CD4-positive, alpha-beta memory T cell (primary cell): ENCODE measurements around the gene SRMS. TPM values are rescaled to one million over a fixed set of nuclear protein-coding genes. Genes with fewer than 3 reads are reported as not detected.

ENCODE experiments used
- CTCF ChIA-PET: fragments of 350-600 bp; sonication (Branson Sonifier 250); formaldehyde crosslinking; loops from one replicate; lab custom pipeline; 2021; ENCODE audit warnings: inconsistent platforms; ENCODE audit not compliant: partially characterized antibody; lab: Charles Lee
- POLR2A ChIA-PET: fragments of 350-600 bp; sonication (Branson Sonifier 250); formaldehyde crosslinking; loops from one replicate; lab custom pipeline; 2021; ENCODE audit not compliant: partially characterized antibody; lab: Charles Lee
- DNase-seq, 5 donors: peaks; one replicate each; pipeline versions ENCODE4 v3.0.0 to v3.0.0-alpha.2; 2020 to 2022; ENCODE audit warnings: mixed read lengths in 1 of 5
- H3K27ac ChIP-seq: one replicate; pipeline ENCODE4 v1.7.0; 2013; ENCODE audit warnings: low read depth, low read length
- H3K27me3 ChIP-seq: 2 replicates; pipeline ENCODE4 v1.7.0; 2013; ENCODE audit warnings: mild to moderate bottlenecking, low read length, moderate library complexity; ENCODE audit not compliant: insufficient read depth
- H3K36me3 ChIP-seq: 2 replicates; pipeline ENCODE4 v1.7.0; 2013; ENCODE audit warnings: mild to moderate bottlenecking, low read length, moderate library complexity; ENCODE audit not compliant: insufficient read depth
- H3K4me1 ChIP-seq: 2 replicates; pipeline ENCODE4 v1.7.0; 2013; ENCODE audit warnings: mild to moderate bottlenecking, low read length, moderate library complexity; ENCODE audit not compliant: insufficient read depth
- H3K4me3 ChIP-seq, 2 donors: one replicate each; pipeline ENCODE4 v1.7.0; 2013; ENCODE audit warnings: low read length in 2 of 2, mild to moderate bottlenecking in 1 of 2
- H3K9me3 ChIP-seq, 2 donors: one replicate each; pipeline ENCODE4 v1.7.0; 2013; ENCODE audit warnings: low read length in 2 of 2, control low read depth in 1 of 2; ENCODE audit not compliant: control insufficient read depth in 1 of 2
- H3K27ac Mint-ChIP-seq, 7 donors: one replicate each; pipeline ENCODE4 v1.8.0; 2020 to 2021; ENCODE audit warnings: mixed read lengths in 7 of 7, mild to moderate bottlenecking in 6 of 7, inconsistent platforms in 3 of 7, moderate library complexity in 3 of 7
- H3K27me3 Mint-ChIP-seq, 2 donors: one replicate each; pipeline ENCODE4 v1.8.0; 2020 to 2021; ENCODE audit warnings: mixed read lengths in 2 of 2
- H3K36me3 Mint-ChIP-seq, 2 donors: one replicate each; pipeline ENCODE4 v1.8.0; 2020 to 2021; ENCODE audit warnings: mixed read lengths in 2 of 2, inconsistent platforms in 1 of 2, mild to moderate bottlenecking in 1 of 2
- H3K4me1 Mint-ChIP-seq, 4 donors: one replicate each; pipeline ENCODE4 v1.8.0; 2020 to 2021; ENCODE audit warnings: mixed read lengths in 4 of 4, mild to moderate bottlenecking in 1 of 4
- H3K4me3 Mint-ChIP-seq, 8 donors: one replicate each; pipeline ENCODE4 v1.8.0; 2020 to 2021; ENCODE audit warnings: mixed read lengths in 8 of 8, mild to moderate bottlenecking in 7 of 8, moderate library complexity in 6 of 8, inconsistent platforms in 3 of 8
- H3K9me3 Mint-ChIP-seq, 8 donors: one replicate each; pipeline ENCODE4 v1.8.0; 2020 to 2021; ENCODE audit warnings: mixed read lengths in 8 of 8, mild to moderate bottlenecking in 5 of 8, inconsistent platforms in 3 of 8, moderate library complexity in 1 of 8
- intact Hi-C: fragments of 100-400 bp; cut with micrococcal nuclease; formaldehyde crosslinking; loops from one replicate; pipeline ENCODE4 v1.15.1; 2023
- polyA plus RNA-seq, 2 donors: library from polyadenylated mRNA; unstranded; fragments of 300-500 nt; fragmentation: Illumina TruSeq; gene quantifications; one replicate each; pipeline ENCODE4 v1.2.3, GENCODE V29; 2021
- total RNA-seq, 2 experiments: library from RNA; stranded (reverse); gene quantifications; one replicate each; pipeline ENCODE4 v1.2.3, GENCODE V29; 2021

Gene SRMS
- total and polyA plus RNA-seq, 4 experiments from 2014 or later, result not detected

GRCh38 chr20:63494420-63495166 is 53.0 kb downstream of the SRMS start:
- peaks cover 17% of the 10 kb centered on the region for H3K4me1 ChIP-seq
- H3K27ac ChIP-seq, result no peak overlapping the region
- no peaks in the 10 kb centered on the region for H3K9me3 ChIP-seq
- ChIA-PET POLR2A (no interaction called here), CTCF (no interaction called here)
- H3K36me3 ChIP-seq, result no peaks in the 10 kb centered on the region
- DNase-seq, result no peak
- peaks cover 1 to 8% (median 3%) of the 10 kb centered on the region in 4 donors for H3K4me1 Mint-ChIP-seq
- H3K4me3 Mint-ChIP-seq, result no peak overlapping the region
- H3K9me3 Mint-ChIP-seq, result peaks cover 0 to 5% (median 0%) of the 10 kb centered on the region in 8 donors
- peaks cover 12% of the 10 kb centered on the region for H3K27me3 ChIP-seq
- H3K27me3 Mint-ChIP-seq, result peaks cover 9 to 11% of the 10 kb centered on the region in 2 donors
- intact Hi-C loops, result loop anchor here (5.0 kb wide), 1 partner anchor 697 kb away; the partner anchor contains the start of gene MRGBP
- no peak overlapping the region for H3K4me3 ChIP-seq
- H3K27ac Mint-ChIP-seq, result no peak overlapping the region
- no peaks in the 10 kb centered on the region for H3K36me3 Mint-ChIP-seq

- intact Hi-C loops, result no loop called here
- Mint-ChIP-seq H3K27ac (no peak overlapping the region), H3K36me3 (no peaks in the 10 kb centered on the region), H3K9me3 (peaks cover 0 to 5% (median 0%) of the 10 kb centered on the region in 8 donors), H3K4me1 (peaks cover 1 to 8% (median 3%) of the 10 kb centered on the region in 4 donors), H3K4me3 (no peak overlapping the region), H3K27me3 (peaks cover 11 to 12% of the 10 kb centered on the region in 2 donors)
- DNase-seq, result no peak
- Histone ChIP-seq H3K36me3 (no peaks in the 10 kb centered on the region), H3K4me3 (no peak overlapping the region), H3K9me3 (no peaks in the 10 kb centered on the region), H3K27me3 (peaks cover 12% of the 10 kb centered on the region), H3K4me1 (peaks cover 14% of the 10 kb centered on the region), H3K27ac (no peak overlapping the region)
- POLR2A ChIA-PET, result no interaction called here
- CTCF ChIA-PET, result interaction anchor here (0.9 kb wide), 1 partner anchor 371 kb away, joined by 3 read pairs; no protein-coding TSS in a partner anchor
Measured at GRCh38 chr20:63494084-63494419, 53.5 kb downstream of the SRMS start.

- Mint-ChIP-seq H3K27ac (no peak overlapping the region), H3K36me3 (no peaks in the 10 kb centered on the region), H3K27me3 (peaks cover 11 to 12% of the 10 kb centered on the region in 2 donors), H3K4me3 (no peak overlapping the region), H3K9me3 (peaks cover 0 to 5% (median 0%) of the 10 kb centered on the region in 8 donors), H3K4me1 (peaks cover 1 to 8% (median 3%) of the 10 kb centered on the region in 4 donors)
- Histone ChIP-seq H3K4me1 (peaks cover 14% of the 10 kb centered on the region), H3K4me3 (no peak overlapping the region), H3K27me3 (peaks cover 12% of the 10 kb centered on the region), H3K36me3 (no peaks in the 10 kb centered on the region), H3K9me3 (no peaks in the 10 kb centered on the region), H3K27ac (no peak overlapping the region)
- DNase-seq, result no peak
- ChIA-PET POLR2A (no interaction called here), CTCF (interaction anchor here (0.9 kb wide), 1 partner anchor 371 kb away, joined by 3 read pairs; no protein-coding TSS in a partner anchor)
- intact Hi-C loops, result no loop called here
Measured at GRCh38 chr20:63493563-63494020, 54.0 kb downstream of the SRMS start.

GRCh38 chr20:63492982-63493381 is 54.6 kb downstream of the SRMS start:
- Mint-ChIP-seq H3K27me3 (peaks cover 11 to 12% of the 10 kb centered on the region in 2 donors), H3K4me3 (no peak overlapping the region), H3K4me1 (peaks cover 1 to 8% (median 3%) of the 10 kb centered on the region in 4 donors), H3K36me3 (no peaks in the 10 kb centered on the region), H3K9me3 (peaks cover 0 to 5% (median 0%) of the 10 kb centered on the region in 8 donors), H3K27ac (no peak overlapping the region)
- intact Hi-C loops, result no loop called here
- H3K27ac ChIP-seq, result no peak overlapping the region
- DNase-seq, result no peak
- no peaks in the 10 kb centered on the region for H3K9me3 ChIP-seq
- ChIA-PET POLR2A (no interaction called here), CTCF (no interaction called here)
- peaks cover 10% of the 10 kb centered on the region for H3K4me1 ChIP-seq
- no peak overlapping the region for H3K4me3 ChIP-seq
- no peaks in the 10 kb centered on the region for H3K36me3 ChIP-seq
- H3K27me3 ChIP-seq, result peaks cover 12% of the 10 kb centered on the region

GRCh38 chr20:63492518-63492917 is 55.0 kb downstream of the SRMS start:
- Histone ChIP-seq H3K4me3 (no peak overlapping the region), H3K27me3 (peaks cover 10% of the 10 kb centered on the region), H3K36me3 (no peaks in the 10 kb centered on the region), H3K9me3 (no peaks in the 10 kb centered on the region), H3K4me1 (peaks cover 10% of the 10 kb centered on the region), H3K27ac (no peak overlapping the region)
- POLR2A ChIA-PET, result no interaction called here
- Mint-ChIP-seq H3K9me3 (peaks cover 0 to 5% (median 0%) of the 10 kb centered on the region in 8 donors), H3K4me1 (peaks cover 1 to 8% (median 3%) of the 10 kb centered on the region in 4 donors), H3K4me3 (no peak overlapping the region), H3K27me3 (peaks cover 11% of the 10 kb centered on the region in 2 donors), H3K27ac (no peak overlapping the region), H3K36me3 (no peaks in the 10 kb centered on the region)
- CTCF ChIA-PET, result no interaction called here
- intact Hi-C loops, result no loop called here
- no peak for DNase-seq

- H3K27ac Mint-ChIP-seq, result no peak overlapping the region
- H3K4me1 ChIP-seq, result peaks cover 9% of the 10 kb centered on the region
- CTCF ChIA-PET, result no interaction called here
- peaks cover 9 to 11% of the 10 kb centered on the region in 2 donors for H3K27me3 Mint-ChIP-seq
- no peak overlapping the region for H3K27ac ChIP-seq
- no peaks in the 10 kb centered on the region for H3K36me3 ChIP-seq
- no peaks in the 10 kb centered on the region for H3K9me3 ChIP-seq
- intact Hi-C loops, result no loop called here
- peaks cover 6% of the 10 kb centered on the region for H3K27me3 ChIP-seq
- H3K4me1 Mint-ChIP-seq, result peaks cover 1 to 5% (median 3%) of the 10 kb centered on the region in 4 donors
- no peak overlapping the region for H3K4me3 ChIP-seq
- POLR2A ChIA-PET, result no interaction called here
- no peak for DNase-seq
- H3K4me3 Mint-ChIP-seq, result no peak overlapping the region
- H3K36me3 Mint-ChIP-seq, result no peaks in the 10 kb centered on the region
- peaks cover 0 to 5% (median 0%) of the 10 kb centered on the region in 8 donors for H3K9me3 Mint-ChIP-seq
Measured at GRCh38 chr20:63491635-63492230, 55.8 kb downstream of the SRMS start.

GRCh38 chr20:63491078-63491477 is 56.5 kb downstream of the SRMS start:
- ChIA-PET CTCF (no interaction called here), POLR2A (no interaction called here)
- Histone ChIP-seq H3K4me1 (peaks cover 3% of the 10 kb centered on the region), H3K27me3 (peaks cover 5% of the 10 kb centered on the region), H3K36me3 (no peaks in the 10 kb centered on the region), H3K4me3 (no peak overlapping the region), H3K27ac (no peak overlapping the region), H3K9me3 (no peaks in the 10 kb centered on the region)
- H3K27me3 Mint-ChIP-seq, result peaks cover 11% of the 10 kb centered on the region in 2 donors
- no peak for DNase-seq
- no peak overlapping the region for H3K27ac Mint-ChIP-seq
- peaks cover 0 to 3% (median under 1%) of the 10 kb centered on the region in 4 donors for H3K4me1 Mint-ChIP-seq
- no peaks in the 10 kb centered on the region for H3K36me3 Mint-ChIP-seq
- intact Hi-C loops, result no loop called here
- H3K4me3 Mint-ChIP-seq, result no peak overlapping the region
- H3K9me3 Mint-ChIP-seq, result peaks cover 0 to 5% (median 0%) of the 10 kb centered on the region in 8 donors
